Coronary artery (tissue), 2 donors: ENCODE measurements around the gene ZFR2.
A peak's percentile ranks its signal among the peaks of the same experiment; 100 is the strongest.
"Not testable (repeated sequence)": the region's sequence is repeated elsewhere in the genome, so short reads cannot be mapped to it uniquely, and the experiment has no call there.

Source experiments
- DNase-seq: peaks from one replicate; pipeline ENCODE4 v3.0.0-alpha.2; 2017; ENCODE audit warnings: low spot score
- H3K27ac ChIP-seq, 2 donors: fragments of 200-600 bp; sonication (generic); one replicate each; pipeline ENCODE4 v1.5.1; 2016 to 2019
- H3K4me3 ChIP-seq: fragments of 200-600 bp; sonication (generic); 2 replicates; pipeline ENCODE4 v1.5.1; 2016; ENCODE audit warnings: mild to moderate bottlenecking, moderate library complexity
- TF ChIP-seq, protein P1 (sequence below): fragments of 200-600 bp; sonication (generic); IDR thresholded peaks from one replicate; pipeline ENCODE4 v1.5.1; 2019; ENCODE audit warnings: antibody characterized with exemption

ZFR2 gene

DNA sequence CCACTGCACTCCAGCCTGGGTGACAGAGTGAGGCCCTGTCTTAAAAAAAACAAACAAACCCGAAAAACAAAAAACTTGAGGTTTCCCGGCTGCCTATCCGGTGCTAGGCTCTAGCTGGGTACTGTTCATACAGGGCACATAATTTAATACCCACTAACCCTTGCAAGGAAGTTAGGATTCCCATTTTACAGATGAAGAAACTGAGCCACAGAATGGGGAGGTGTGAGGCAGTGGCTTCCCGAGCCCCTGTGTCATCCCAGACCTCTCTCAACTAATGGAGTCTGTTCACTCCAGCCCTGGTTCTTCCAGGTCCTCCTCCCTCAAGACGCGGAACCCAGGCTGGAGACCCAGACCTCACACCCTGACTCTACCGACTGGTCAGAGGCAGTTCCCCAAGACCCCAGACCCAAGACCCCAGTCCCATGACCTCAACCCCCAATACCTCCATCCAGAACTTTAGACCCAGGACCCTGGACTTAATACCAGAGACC is 107.9 kb downstream of the ZFR2 start:
- Histone ChIP-seq H3K4me3 (peak overlapping the region; percentile 97), H3K27ac (peak overlapping the region; percentile 87 to 95)
- TF ChIP-seq, protein P1, sequence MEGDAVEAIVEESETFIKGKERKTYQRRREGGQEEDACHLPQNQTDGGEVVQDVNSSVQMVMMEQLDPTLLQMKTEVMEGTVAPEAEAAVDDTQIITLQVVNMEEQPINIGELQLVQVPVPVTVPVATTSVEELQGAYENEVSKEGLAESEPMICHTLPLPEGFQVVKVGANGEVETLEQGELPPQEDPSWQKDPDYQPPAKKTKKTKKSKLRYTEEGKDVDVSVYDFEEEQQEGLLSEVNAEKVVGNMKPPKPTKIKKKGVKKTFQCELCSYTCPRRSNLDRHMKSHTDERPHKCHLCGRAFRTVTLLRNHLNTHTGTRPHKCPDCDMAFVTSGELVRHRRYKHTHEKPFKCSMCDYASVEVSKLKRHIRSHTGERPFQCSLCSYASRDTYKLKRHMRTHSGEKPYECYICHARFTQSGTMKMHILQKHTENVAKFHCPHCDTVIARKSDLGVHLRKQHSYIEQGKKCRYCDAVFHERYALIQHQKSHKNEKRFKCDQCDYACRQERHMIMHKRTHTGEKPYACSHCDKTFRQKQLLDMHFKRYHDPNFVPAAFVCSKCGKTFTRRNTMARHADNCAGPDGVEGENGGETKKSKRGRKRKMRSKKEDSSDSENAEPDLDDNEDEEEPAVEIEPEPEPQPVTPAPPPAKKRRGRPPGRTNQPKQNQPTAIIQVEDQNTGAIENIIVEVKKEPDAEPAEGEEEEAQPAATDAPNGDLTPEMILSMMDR = no peak
- no peak for DNase-seq

DNA sequence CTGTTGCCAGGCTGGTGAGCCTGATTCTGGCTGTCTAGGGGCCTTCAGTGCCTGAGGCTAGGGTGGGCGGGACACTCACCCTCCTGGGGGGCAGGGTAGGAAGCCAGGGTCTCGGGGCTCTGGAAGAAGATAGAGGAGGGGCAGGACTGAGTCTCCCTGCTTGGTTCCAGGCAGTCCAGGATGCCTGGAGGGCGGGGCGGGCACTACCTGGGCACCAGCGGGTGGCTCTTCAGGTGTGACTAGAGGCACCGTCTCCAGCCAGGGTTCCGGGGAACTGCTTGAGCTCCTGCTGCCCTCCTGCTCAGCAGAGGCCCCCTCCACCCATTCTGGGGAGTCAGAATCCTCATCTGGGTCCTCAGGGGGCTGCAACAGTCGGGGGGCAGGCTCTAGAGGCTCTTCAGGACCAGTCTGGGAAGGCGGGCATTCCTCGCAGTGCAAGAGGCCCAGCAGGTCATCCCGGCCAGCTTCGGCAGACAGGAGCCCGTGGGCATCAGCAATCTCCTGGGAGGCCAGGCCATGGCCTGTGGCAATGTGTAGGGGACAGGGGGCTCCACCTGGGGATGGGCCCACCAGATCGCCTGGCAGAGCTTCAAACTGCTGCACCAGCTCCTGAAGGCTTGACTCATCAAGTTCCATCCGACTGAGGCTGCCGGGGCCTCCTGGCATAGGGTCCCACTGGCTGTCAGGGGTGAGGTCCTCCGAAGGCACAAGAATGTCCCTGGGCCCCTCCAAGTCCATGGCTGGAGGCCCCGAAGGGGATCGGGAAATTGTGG is 109.2 kb downstream of the ZFR2 start:
- DNase-seq = no peak
- H3K4me3 ChIP-seq = no peak overlapping the region
- TF ChIP-seq, protein P1 = no peak
- no peak overlapping the region for H3K27ac ChIP-seq

DNA sequence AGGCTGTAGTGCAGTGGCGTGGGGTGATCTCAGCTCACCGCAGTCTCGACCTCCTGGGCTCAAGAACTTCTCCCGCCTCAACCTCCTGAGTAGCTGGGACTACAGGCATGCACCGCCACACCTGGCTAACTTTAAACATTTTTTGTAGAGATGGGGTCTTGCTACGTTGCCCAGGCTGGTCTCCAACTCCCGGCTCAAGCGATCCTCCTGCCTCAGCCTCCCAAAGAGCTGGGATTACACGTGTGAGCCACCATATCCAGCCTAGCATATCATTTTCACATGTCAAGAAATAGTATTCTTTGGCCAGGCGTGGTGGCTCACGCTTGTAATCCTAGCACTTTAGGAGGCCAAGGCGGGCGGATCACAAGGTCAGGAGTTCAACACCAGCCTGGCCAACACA is 110.5 kb downstream of the ZFR2 start:
- not testable (repeated sequence) for H3K27ac ChIP-seq, H3K4me3 ChIP-seq, DNase-seq

DNA sequence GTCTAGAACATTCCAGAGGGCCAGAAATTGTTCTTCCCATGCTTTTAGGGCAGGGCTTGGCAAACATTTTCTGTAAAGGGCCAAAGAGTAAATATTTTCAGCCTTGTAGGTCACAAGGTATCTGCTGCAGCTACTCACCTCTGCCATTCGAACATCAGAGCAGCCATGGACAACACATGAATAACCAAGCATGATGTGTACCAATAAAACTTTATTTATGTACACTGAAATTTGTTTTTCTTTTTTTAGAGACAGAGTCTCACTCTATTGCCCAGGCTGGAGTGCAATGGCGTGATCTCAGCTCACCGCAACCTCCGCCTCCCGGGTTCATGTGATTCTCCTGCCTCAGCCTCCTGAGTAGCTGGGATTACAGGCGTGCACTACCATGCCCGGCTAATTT is 111.1 kb downstream of the ZFR2 start:
- not testable (repeated sequence) for H3K27ac ChIP-seq, DNase-seq, H3K4me3 ChIP-seq
